K562 (cell line): ENCODE data around the gene PDIA2. TPM values are rescaled to one million over a fixed set of nuclear protein-coding genes. Genes with fewer than 3 reads are reported as not detected.

Experiments
- ATAC-seq: fragments of 200-7000 bp; cut with Tn5 transposase; 3 replicates; pipeline ENCODE4 v1.9.1; 2020; ENCODE audit warnings: moderate library complexity
- BruUV-seq: library from RNA; stranded (reverse); fragments of 400-500 nt; replicated peaks from 2 replicates; lab custom pipeline; 2021; lab: Mats Ljungman, UMichigan
- CTCF ChIA-PET: fragments of 300-600 bp; formaldehyde crosslinking; extraction: SDS; loops from one replicate; lab custom pipeline; 2021; ENCODE audit warnings: low intra/inter-chr PET ratio; lab: Yijun Ruan, JAX
- POLR2A ChIA-PET: fragments of 300-600, 350-650 bp; sonication (Branson Sonifier 250); formaldehyde crosslinking; extraction: SDS; loops from one replicate; lab custom pipeline; 2021; ENCODE audit warnings: antibody characterized with exemption, inconsistent platforms; lab: Yijun Ruan, JAX
- DNase-seq, 4 experiments: peaks; one replicate each; pipeline versions ENCODE4 v3.0.0 to v3.0.0-alpha.2; 2011 to 2018; ENCODE audit warnings: low spot score in 3 of 4, mixed read lengths in 3 of 4; ENCODE audit errors: extremely low read depth in 1 of 4
- FAIRE-seq: peaks from 2 replicates; lab custom pipeline; 2011; peaks lifted over from hg19 to GRCh38; lab: Jason Lieb, UNC
- H2AFZ ChIP-seq: 2 replicates; pipeline ENCODE4 v1.6.0; 2011; ENCODE audit warnings: low read depth, low read length, control low read depth, inconsistent platforms
- H3K27ac ChIP-seq: fragments of 200-600 bp; 3 replicates; pipeline ENCODE4 v1.8.0; 2011; ENCODE audit warnings: low read depth, mild to moderate bottlenecking, control low read depth, inconsistent platforms, low read length, moderate library complexity, mixed read lengths; ENCODE audit errors: extremely low read depth
- H3K27me3 ChIP-seq, 2 experiments: fragments of 300-600 bp in 1 of 2; 2 replicates in 1 of 2; 3 replicates in 1 of 2; pipeline versions ENCODE4 v1.6.0 to v1.8.0; 2011; ENCODE audit warnings: inconsistent platforms in 2 of 2, low read length in 2 of 2, mild to moderate bottlenecking in 1 of 2, mixed read lengths in 1 of 2, moderate library complexity in 1 of 2; ENCODE audit not compliant: control insufficient read depth in 2 of 2, insufficient read depth in 2 of 2
- H3K36me3 ChIP-seq: fragments of 300-600 bp; 3 replicates; pipeline ENCODE4 v1.8.0; 2011; ENCODE audit warnings: mild to moderate bottlenecking, low read length, inconsistent platforms; ENCODE audit not compliant: control insufficient read depth, insufficient read depth
- H3K4me1 ChIP-seq, 2 experiments: fragments of 200-600 bp in 1 of 2; replicated peaks in 1 of 2; 2 replicates in 1 of 2; 3 replicates in 1 of 2; pipeline versions ENCODE4 v1.5.1 to v1.8.0; 2011; ENCODE audit warnings: inconsistent platforms in 2 of 2, low read length in 2 of 2, mild to moderate bottlenecking in 1 of 2, mixed read lengths in 1 of 2, moderate library complexity in 1 of 2; ENCODE audit not compliant: control insufficient read depth in 2 of 2, insufficient read depth in 2 of 2
- H3K4me2 ChIP-seq: 2 replicates; pipeline ENCODE4 v1.6.1; 2011; ENCODE audit warnings: low read length, control low read depth, inconsistent platforms, mixed read lengths; ENCODE audit not compliant: insufficient read depth
- H3K4me3 ChIP-seq: fragments of 200-600 bp; sonication (generic), shearing (Covaris generic); 2 replicates; pipeline ENCODE4 v1.5.1; 2016; ENCODE audit warnings: control low read depth, inconsistent platforms
- H3K79me2 ChIP-seq: fragments of 200-600 bp; 3 replicates; pipeline ENCODE4 v1.8.0; 2011; ENCODE audit warnings: low read length, inconsistent platforms; ENCODE audit not compliant: control insufficient read depth, insufficient read depth
- H3K9ac ChIP-seq, 2 experiments: 2 replicates each; pipeline versions ENCODE4 v1.6.0 to v1.6.1; 2011; ENCODE audit warnings: low read depth in 2 of 2, low read length in 2 of 2, control low read depth in 1 of 2, inconsistent platforms in 1 of 2, mild to moderate bottlenecking in 1 of 2, mixed read lengths in 1 of 2; ENCODE audit not compliant: insufficient read depth in 1 of 2
- H3K9me1 ChIP-seq: one replicate; pipeline ENCODE4 v1.6.0; 2011; ENCODE audit warnings: inconsistent platforms, mild to moderate bottlenecking, low read length, moderate library complexity; ENCODE audit not compliant: control insufficient read depth, insufficient read depth
- H3K9me3 ChIP-seq: replicated peaks from 2 replicates; pipeline ENCODE4 v1.5.1; 2011; ENCODE audit warnings: low read depth, low read length, inconsistent platforms; ENCODE audit not compliant: control insufficient read depth, insufficient read depth
- H4K20me1 ChIP-seq: replicated peaks from 2 replicates; pipeline ENCODE4 v1.6.1; 2011; ENCODE audit warnings: low read length, inconsistent platforms, mixed read lengths; ENCODE audit not compliant: control insufficient read depth, insufficient read depth
- CEBPB ChIP-seq: fragments of 450-650 bp; IDR thresholded peaks from 2 replicates; pipeline ENCODE4 v1.6.1; 2016; ENCODE audit warnings: missing genetic modification characterization, missing compliant biosample characterization
- CREM ChIP-seq: IDR thresholded peaks from 2 replicates; pipeline ENCODE4 v1.6.1; 2014; ENCODE audit warnings: antibody characterized with exemption, low read depth
- ERF ChIP-seq: fragments of 450-650 bp; formaldehyde crosslinking; IDR thresholded peaks from 2 replicates; pipeline ENCODE4 v1.4.0; 2020; ENCODE audit warnings: mild to moderate bottlenecking, mixed read lengths
- GTF2E2 ChIP-seq: fragments of 200-800 bp; sonication (Bioruptor generic); IDR thresholded peaks from 2 replicates; pipeline ENCODE4 v1.6.1; 2016; ENCODE audit warnings: missing genetic modification characterization, missing compliant biosample characterization
- HDAC8 ChIP-seq: fragments of 450-650 bp; IDR thresholded peaks from 2 replicates; pipeline ENCODE4 v1.6.1; 2016; ENCODE audit warnings: mild to moderate bottlenecking, missing genetic modification characterization, moderate library complexity, missing compliant biosample characterization
- HNRNPL ChIP-seq: fragments of 200-400 bp; formaldehyde crosslinking; IDR thresholded peaks from 2 replicates; pipeline ENCODE4 v1.6.1; 2017; ENCODE audit warnings: low read depth, mild to moderate bottlenecking, low read length
- PKNOX1 ChIP-seq: fragments of 450-650 bp; IDR thresholded peaks from 2 replicates; pipeline ENCODE4 v1.6.1; 2016
- PURB ChIP-seq: sonication (generic); formaldehyde crosslinking; IDR thresholded peaks from 2 replicates; pipeline ENCODE4 v1.9.0; 2021; ENCODE audit warnings: low read depth, mild to moderate bottlenecking, missing genetic modification reagents
- SMARCE1 ChIP-seq: fragments of 450-650 bp; IDR thresholded peaks from 2 replicates; pipeline ENCODE4 v1.7.1; 2016; ENCODE audit warnings: mild to moderate bottlenecking
- USF1 ChIP-seq: sonication (generic); formaldehyde crosslinking; IDR thresholded peaks from 2 replicates; pipeline ENCODE4 v1.9.0; 2022; ENCODE audit warnings: mild to moderate bottlenecking, missing genetic modification reagents
- USF2 ChIP-seq: sonication (generic); formaldehyde crosslinking; IDR thresholded peaks from 2 replicates; pipeline ENCODE4 v1.5.0; 2020; ENCODE audit warnings: missing genetic modification reagents
- ZNF134 ChIP-seq: fragments of 250-450 bp; sonication (Bioruptor Pico); conservative IDR thresholded peaks from 2 replicates; pipeline ENCODE4 v1.4.0; 2020
- WGBS: fragments of 100-300 bp; shearing (Covaris generic); methylation state at CpG from one replicate; pipeline ENCODE4 v1.1.6; 2016; ENCODE audit warnings: low coverage, mixed read lengths; ENCODE audit not compliant: insufficient coverage; ENCODE audit errors: missing lambda C conversion rate; 5-methylcytosine and 5-hydroxymethylcytosine counted together
- in situ Hi-C: fragments of 300-500 bp; cut with MboI; formaldehyde crosslinking; loops from 4 replicates; pipeline ENCODE4 v1.15.0; 2018; ENCODE audit warnings: inconsistent platforms, mixed read lengths
- intact Hi-C: fragments of 100-400 bp; cut with micrococcal nuclease; formaldehyde crosslinking; loops from 2 replicates; pipeline ENCODE4 v1.14.2; 2022
- polyA plus RNA-seq, 8 experiments: library from polyadenylated mRNA; depleted of rRNA in 4 of 8; stranded (reverse) in 5 of 8; unstranded in 3 of 8; fragments of >200 nt; fragmentation: Nextera tagmentation in 2 of 8; fragmentation: Illumina TruSeq in 1 of 8; extraction: Ambion mirVana in 2 of 8; extraction: Trizol in 1 of 8; gene quantifications; 2 replicates each; pipeline versions ENCODE4 v1.2.1 to v1.2.3, GENCODE V29; 2011 to 2014; ENCODE audit warnings: inconsistent platforms in 1 of 8, missing spikeins in 1 of 8
- total RNA-seq, 7 experiments: library from RNA; depleted of rRNA in 6 of 7; stranded (reverse); fragments of >200 nt in 6 of 7; fragmentation: Illumina TruSeq in 2 of 7; extraction: Trizol in 2 of 7; gene quantifications; 2 replicates each; pipeline versions ENCODE4 v1.2.1 to v1.2.3, GENCODE V29; 2011 to 2021; ENCODE audit warnings: low replicate concordance in 1 of 7

PDIA2 gene
- total and polyA plus RNA-seq, 9 of the 15 experiments (the other 6 are each of a cell fraction or from before 2014, with no cell fraction given): 0.13 to 0.92 (median 0.23) TPM; not detected in 4

GRCh38 chr16:336269-336668, 53.3 kb downstream of the PDIA2 start:
- H3K79me2 ChIP-seq: peaks cover 98% of the 10 kb centered on the region
- TF ChIP-seq HDAC8 (tag) (no peak), USF2 (CRISPR knock-in tag) (peak; percentile 39; the same call in 1 of the 2 replicates), ERF (CRISPR knock-in tag) (no peak), ZNF134 (CRISPR knock-in tag) (no peak), PURB (CRISPR knock-in tag) (no peak), USF1 (CRISPR knock-in tag) (peak; percentile 84), SMARCE1 (no peak), PKNOX1 (peak; percentile 77), HNRNPL (no peak), CEBPB (tag) (no peak), CREM (peak; percentile 45; the same call in 1 of the 2 replicates), GTF2E2 (tag) (no peak)

More at GRCh38 chr16:336269-336668, 53.3 kb downstream of the PDIA2 start:
- Histone ChIP-seq H3K4me2 (peak overlapping the region; percentile 57), H3K36me3 (peaks cover 5% of the 10 kb centered on the region; the same call in 2 of the 3 replicates), H3K9ac (0 out of 4 replicates have a peak overlapping the region, but pooled peaks of 1 of the 2 experiments have one; percentile 37), H3K27ac (peak overlapping the region; percentile 43; the same call in 1 of the 3 replicates), H4K20me1 (peaks cover 43% of the 10 kb centered on the region), H2AFZ (no peak overlapping the region), H3K9me3 (0 out of 2 replicates have a peak, but pooled peaks cover 1% of the 10 kb centered on the region), H3K9me1 (peaks cover 5% of the 10 kb centered on the region), H3K4me1 (peaks cover 45 to 55% of the 10 kb centered on the region in 2 experiments), H3K27me3 (no peaks in the 10 kb centered on the region), H3K4me3 (no peak overlapping the region)
- CTCF ChIA-PET: no interaction called here
- in situ Hi-C loops (no loop called here), intact Hi-C loops (no loop called here)
- no TSS peak for BruUV-seq
- ATAC-seq (peak; percentile 25), FAIRE-seq (peak; percentile 69), DNase-seq (no peak)
- 49% methylated on average over 11 of the region's 11 CpGs for WGBS
- POLR2A ChIA-PET: interaction anchor here (0.6 to 3.0 kb wide), 4 partner anchors 10 to 45 kb away, joined by 3 to 22 read pairs (median 10); partner anchors contain the start of gene AXIN1
